ENCODE measurements around the gene RNF2.

RNF2 gene

DNA sequence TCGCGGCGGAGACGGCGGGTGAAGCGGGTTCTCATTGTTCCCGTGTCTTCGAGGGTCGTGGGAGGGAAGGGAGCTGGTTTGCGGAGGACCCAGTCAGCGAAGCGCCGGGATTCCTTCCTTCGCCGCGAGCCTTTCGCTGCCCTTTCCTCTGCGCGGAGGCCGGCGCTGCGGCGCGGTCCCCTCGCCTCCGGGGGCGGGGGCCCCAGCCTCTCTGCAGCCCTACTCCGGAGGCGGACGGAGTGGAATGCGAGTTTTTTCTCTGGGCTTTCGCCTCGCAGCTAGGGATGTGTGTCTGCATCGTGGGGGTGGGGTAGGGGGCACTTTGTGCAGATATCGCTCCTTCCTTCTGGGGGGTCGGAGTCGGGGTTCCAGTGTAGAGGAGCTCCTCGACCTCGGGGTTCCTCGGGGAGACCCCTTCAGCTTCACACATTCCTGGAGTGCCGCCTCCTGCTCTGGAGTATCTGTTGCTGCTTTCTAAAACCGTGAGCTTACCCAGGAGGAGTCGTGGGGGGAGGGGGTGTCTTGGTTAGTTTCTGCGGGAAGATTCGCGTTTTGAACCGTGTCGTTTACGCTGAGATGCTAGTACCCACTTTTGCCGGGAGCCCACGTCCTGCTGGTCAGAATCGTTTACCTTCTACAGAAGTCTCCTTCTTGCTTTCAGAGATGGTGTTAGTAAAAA lies 595 bp downstream of the RNF2 start:
- Histone ChIP-seq H3K4me3 (ENCODE audit: low read depth, low read length, poor library complexity, severe bottlenecking) (peak overlapping the region; percentile 78), H2AFZ (ENCODE audit: low read length) (no peak overlapping the region), H3K4me2 (ENCODE audit: low read length) (peak overlapping the region; percentile 79), H3K9me2 (ENCODE audit: low read depth, low read length) (no peaks in the 10 kb centered on the region), H4K20me1 (ENCODE audit: insufficient read depth, low read length) (0 out of 2 replicates have a peak, but pooled peaks cover 2% of the 10 kb centered on the region), H3K79me2 (ENCODE audit: insufficient read depth, low read length) (peaks cover 34% of the 10 kb centered on the region), H3K27ac (ENCODE audit: low read depth, low read length, poor library complexity, severe bottlenecking) (no peak overlapping the region), H3K9me3 (ENCODE audit: low read length) (no peaks in the 10 kb centered on the region), H3K9ac (ENCODE audit: low read length) (peak overlapping the region; percentile 81), H3K27me3 (ENCODE audit: insufficient read depth, low read length) (no peaks in the 10 kb centered on the region), H3K4me1 (ENCODE audit: insufficient read depth, low read length, severe bottlenecking) (peaks cover 13% of the 10 kb centered on the region), H3K36me3 (ENCODE audit: insufficient read depth, low read length) (no peaks in the 10 kb centered on the region), H3F3A (ENCODE audit: insufficient read depth, low read length) (peaks cover 7% of the 10 kb centered on the region; the same call in 1 of the 2 replicates)
- TF ChIP-seq EZH2 (IDR thresholded peaks at IDR 0.05; ENCODE audit: borderline replicate concordance, low read length), result no peak
- TF ChIP-seq, protein P1, sequence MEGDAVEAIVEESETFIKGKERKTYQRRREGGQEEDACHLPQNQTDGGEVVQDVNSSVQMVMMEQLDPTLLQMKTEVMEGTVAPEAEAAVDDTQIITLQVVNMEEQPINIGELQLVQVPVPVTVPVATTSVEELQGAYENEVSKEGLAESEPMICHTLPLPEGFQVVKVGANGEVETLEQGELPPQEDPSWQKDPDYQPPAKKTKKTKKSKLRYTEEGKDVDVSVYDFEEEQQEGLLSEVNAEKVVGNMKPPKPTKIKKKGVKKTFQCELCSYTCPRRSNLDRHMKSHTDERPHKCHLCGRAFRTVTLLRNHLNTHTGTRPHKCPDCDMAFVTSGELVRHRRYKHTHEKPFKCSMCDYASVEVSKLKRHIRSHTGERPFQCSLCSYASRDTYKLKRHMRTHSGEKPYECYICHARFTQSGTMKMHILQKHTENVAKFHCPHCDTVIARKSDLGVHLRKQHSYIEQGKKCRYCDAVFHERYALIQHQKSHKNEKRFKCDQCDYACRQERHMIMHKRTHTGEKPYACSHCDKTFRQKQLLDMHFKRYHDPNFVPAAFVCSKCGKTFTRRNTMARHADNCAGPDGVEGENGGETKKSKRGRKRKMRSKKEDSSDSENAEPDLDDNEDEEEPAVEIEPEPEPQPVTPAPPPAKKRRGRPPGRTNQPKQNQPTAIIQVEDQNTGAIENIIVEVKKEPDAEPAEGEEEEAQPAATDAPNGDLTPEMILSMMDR (IDR thresholded peaks at IDR 0.05; ENCODE audit: low read length), result no peak

DNA sequence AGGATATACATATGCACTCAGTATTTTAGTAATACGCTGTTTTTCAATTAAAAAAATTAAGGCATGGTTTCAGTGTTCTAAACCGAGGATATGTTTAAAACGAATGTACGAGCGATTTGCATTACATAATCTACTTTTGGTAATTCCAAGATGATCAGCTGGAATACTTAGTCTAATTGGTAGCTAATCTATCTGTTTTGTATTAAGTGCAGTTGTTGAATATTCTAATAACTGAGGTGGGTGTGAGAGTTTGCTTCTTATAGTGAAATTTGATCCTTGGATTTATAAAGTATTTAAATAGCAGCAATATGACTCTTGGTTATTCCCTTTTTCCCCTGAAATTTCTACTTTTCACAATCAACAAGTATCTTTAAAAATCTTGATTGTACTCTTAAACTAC lies 1.3 kb downstream of the RNF2 start:
- no peaks in the 10 kb centered on the region for H3K36me3 ChIP-seq (ENCODE audit: insufficient read depth, low read length)
- peaks cover 7% of the 10 kb centered on the region; the same call in 1 of the 2 replicates for H3F3A ChIP-seq (ENCODE audit: insufficient read depth, low read length)
- peaks cover 39% of the 10 kb centered on the region for H3K79me2 ChIP-seq (ENCODE audit: insufficient read depth, low read length)
- peak overlapping the region; percentile 78 for H3K4me3 ChIP-seq (ENCODE audit: low read depth, low read length, poor library complexity, severe bottlenecking)
- TF ChIP-seq, protein P1 (IDR thresholded peaks at IDR 0.05; ENCODE audit: low read length), result no peak
- TF ChIP-seq EZH2 (IDR thresholded peaks at IDR 0.05; ENCODE audit: borderline replicate concordance, low read length), result no peak
- no peak overlapping the region for H2AFZ ChIP-seq (ENCODE audit: low read length)
- peak overlapping the region; percentile 81 for H3K9ac ChIP-seq (ENCODE audit: low read length)
- H3K27me3 ChIP-seq (ENCODE audit: insufficient read depth, low read length), result no peaks in the 10 kb centered on the region
- 0 out of 2 replicates have a peak, but pooled peaks cover 2% of the 10 kb centered on the region for H4K20me1 ChIP-seq (ENCODE audit: insufficient read depth, low read length)
- no peaks in the 10 kb centered on the region for H3K9me3 ChIP-seq (ENCODE audit: low read length)
- H3K9me2 ChIP-seq (ENCODE audit: low read depth, low read length), result no peaks in the 10 kb centered on the region
- peak overlapping the region; percentile 79 for H3K4me2 ChIP-seq (ENCODE audit: low read length)
- H3K4me1 ChIP-seq (ENCODE audit: insufficient read depth, low read length, severe bottlenecking), result peaks cover 13% of the 10 kb centered on the region
- no peak overlapping the region for H3K27ac ChIP-seq (ENCODE audit: low read depth, low read length, poor library complexity, severe bottlenecking)

DNA sequence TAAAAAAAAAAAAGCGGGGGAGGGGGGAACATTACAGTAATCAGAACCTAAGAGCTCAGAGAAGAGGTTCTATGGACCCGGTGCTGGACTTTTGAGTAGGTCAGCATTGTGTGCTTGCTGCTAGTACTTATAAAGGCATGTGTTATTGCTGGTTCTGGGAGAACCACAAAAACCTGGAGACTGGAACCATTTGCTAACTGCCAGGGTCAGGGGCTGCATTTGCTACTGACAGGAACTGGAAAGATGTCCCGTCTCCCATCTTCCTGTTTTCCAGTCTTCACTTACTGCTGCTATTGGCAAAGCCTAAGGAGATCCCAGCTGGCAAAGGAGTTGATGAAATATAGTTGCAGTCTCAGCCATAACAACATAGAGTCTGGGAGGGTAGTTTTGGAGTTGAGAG lies 4.3 kb downstream of the RNF2 start:
- Histone ChIP-seq H3K9me3 (ENCODE audit: low read length) (no peaks in the 10 kb centered on the region; the same call in 1 of the 2 replicates), H3K79me2 (ENCODE audit: insufficient read depth, low read length) (peaks cover 39% of the 10 kb centered on the region), H3K9ac (ENCODE audit: low read length) (no peak overlapping the region), H3K4me3 (ENCODE audit: low read depth, low read length, poor library complexity, severe bottlenecking) (no peak overlapping the region), H3K4me1 (ENCODE audit: insufficient read depth, low read length, severe bottlenecking) (peaks cover 13% of the 10 kb centered on the region), H2AFZ (ENCODE audit: low read length) (no peak overlapping the region), H3K9me2 (ENCODE audit: low read depth, low read length) (no peaks in the 10 kb centered on the region), H3K27me3 (ENCODE audit: insufficient read depth, low read length) (no peaks in the 10 kb centered on the region), H3K4me2 (ENCODE audit: low read length) (no peak overlapping the region), H3K27ac (ENCODE audit: low read depth, low read length, poor library complexity, severe bottlenecking) (no peak overlapping the region), H3F3A (ENCODE audit: insufficient read depth, low read length) (peaks cover 3% of the 10 kb centered on the region; the same call in 1 of the 2 replicates), H3K36me3 (ENCODE audit: insufficient read depth, low read length) (no peaks in the 10 kb centered on the region), H4K20me1 (ENCODE audit: insufficient read depth, low read length) (0 out of 2 replicates have a peak, but pooled peaks cover 2% of the 10 kb centered on the region)
- TF ChIP-seq EZH2 (IDR thresholded peaks at IDR 0.05; ENCODE audit: borderline replicate concordance, low read length), result no peak
- TF ChIP-seq, protein P1 (IDR thresholded peaks at IDR 0.05; ENCODE audit: low read length), result no peak

Measured in OCI-LY1 (cell line).